ACHN (cell line): ENCODE results near the gene FAM120B.
A peak's percentile ranks its signal among the peaks of the same experiment; 100 is the strongest.
"Not testable (repeated sequence)": the region's sequence is repeated elsewhere in the genome, so short reads cannot be mapped to it uniquely, and the experiment has no call there.

Experiments
- DNase-seq: peaks from one replicate; pipeline ENCODE4 v3.0.0-alpha.2; 2015
- in situ Hi-C: cut with HindIII; loops from 2 replicates; pipeline ENCODE4 v1.10.0; 2017; ENCODE audit warnings: low sequenced_read_pairs, low pct_ligation_motif_present, low pct_unique_long_range_greater_than_20kb

FAM120B gene

DNA sequence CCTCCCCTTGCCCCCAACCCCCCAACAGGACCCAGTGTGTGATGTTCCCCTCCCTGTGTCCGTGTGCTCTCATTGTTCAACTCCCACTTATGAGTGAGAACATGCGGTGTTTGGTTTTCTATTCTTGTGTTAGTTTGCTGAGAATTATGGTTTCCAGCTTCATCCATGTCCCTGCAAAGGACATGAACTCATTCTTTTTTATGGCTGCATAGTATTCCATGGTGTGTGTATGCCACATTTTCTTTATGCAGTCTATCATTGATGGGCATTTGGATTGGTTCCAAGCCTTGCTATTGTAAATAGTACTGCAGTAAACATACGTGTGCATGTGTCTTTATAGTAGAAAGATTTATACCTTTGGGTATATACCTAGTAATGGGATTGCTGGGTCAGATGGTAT, 28.6 kb downstream of the FAM120B start:
- DNase-seq, in situ Hi-C loops: not testable (repeated sequence)

DNA sequence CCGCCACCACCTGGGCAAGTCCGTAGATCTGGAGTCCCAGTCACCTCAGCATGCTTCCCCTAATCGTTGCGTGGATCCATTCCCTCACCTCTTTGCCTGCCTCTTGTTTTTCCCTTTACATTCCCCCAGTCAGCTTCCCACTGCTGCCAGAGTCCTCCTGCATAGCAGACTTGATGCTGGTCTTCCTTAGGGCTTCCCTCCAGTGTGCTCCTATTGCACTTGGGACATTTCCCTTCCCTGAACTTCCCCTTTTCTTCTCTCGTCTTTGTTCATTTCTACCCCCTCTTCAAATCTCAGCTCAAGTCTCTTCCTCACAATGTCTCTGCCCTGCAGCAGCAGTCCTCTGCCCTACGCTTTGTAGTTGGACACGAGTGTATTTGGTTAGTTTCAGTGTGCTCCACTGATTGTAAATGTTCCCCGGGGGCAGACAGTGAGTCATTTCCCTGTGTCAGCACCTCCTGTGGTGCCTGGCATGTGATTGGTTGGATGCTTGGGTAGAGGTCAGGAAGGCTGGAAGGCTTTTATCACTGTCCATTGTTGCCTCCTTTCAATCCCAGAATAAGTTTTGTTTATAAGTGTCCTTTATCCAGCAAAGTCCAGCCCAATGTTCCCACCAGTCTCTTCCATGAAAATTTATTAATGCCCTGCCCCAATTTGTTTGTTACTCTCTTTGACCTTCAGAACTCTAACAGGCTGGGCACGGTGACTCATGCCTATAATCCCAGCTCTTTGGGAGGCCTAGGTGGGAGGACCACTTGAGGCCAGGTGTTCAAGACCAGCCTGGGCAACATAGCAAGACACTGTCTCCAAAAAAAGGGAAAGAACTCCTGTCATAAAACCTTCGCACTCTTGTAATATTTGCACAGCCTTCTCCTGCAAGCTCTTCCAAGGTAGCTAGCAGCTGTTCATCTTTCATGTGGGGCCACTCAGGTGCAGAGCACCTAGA, 38.3 kb downstream of the FAM120B start:
- in situ Hi-C loops: no loop called here
- DNase-seq: peak; percentile 63

DNA sequence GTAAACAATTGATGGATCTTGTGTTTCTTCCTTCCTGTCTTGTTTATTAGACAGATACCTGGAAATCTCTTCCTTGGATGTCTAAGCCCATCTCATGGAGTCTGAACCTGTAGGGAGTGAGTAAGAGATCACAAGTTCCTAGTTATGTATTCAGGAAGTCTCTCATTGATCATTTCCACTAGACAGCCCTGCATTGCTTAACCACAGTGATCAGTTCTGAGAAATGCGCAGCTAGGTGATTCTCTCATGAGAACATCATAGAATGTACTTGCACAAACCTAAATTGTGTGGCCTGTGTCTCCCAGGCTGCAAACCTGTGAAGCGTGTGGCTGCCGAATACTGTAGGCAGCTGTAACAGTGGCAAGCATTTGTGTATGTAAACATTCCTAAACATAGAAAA, 39.1 kb downstream of the FAM120B start:
- no peak for DNase-seq
- in situ Hi-C loops: no loop called here

DNA sequence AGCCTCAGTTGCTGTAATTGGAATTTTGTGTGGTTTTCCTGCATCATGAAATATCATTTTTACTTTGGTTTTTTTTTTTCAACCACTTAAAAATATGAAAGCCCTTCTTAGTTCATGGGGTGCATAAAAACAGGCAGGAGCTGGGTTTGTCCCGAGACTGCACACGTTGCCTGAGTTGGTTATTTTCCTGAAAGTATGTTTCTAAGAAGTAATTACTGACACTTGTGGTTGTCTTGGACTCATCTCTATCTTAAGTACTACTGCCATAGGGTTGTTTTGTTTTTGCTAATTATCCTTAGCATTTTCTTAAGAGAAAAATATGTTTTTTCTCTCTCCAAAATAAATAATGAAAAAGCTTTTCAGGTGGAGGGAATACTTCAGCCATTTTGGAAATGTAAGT, 40.1 kb downstream of the FAM120B start:
- DNase-seq: no peak
- in situ Hi-C loops: no loop called here

DNA sequence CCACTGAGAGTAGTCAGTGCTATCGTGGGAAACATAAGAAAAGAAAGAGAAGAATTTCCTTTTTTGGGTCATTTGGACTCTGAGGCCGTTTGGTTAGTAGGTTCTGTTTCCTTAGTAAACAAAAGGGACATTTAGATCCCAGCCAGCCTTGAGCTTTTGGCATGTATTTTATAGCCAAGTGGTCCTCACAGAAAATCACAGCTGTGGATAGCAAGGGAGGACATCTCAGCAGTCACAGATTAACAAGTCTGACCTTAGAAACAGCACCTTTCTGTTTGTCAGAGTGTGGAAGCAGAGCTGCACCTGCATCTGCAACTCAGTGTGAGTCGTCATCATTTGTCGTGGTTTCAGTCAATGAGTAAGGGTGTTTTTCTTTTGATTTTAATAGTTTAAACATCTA, 40.5 kb downstream of the FAM120B start:
- DNase-seq: peak; percentile 12
- in situ Hi-C loops: no loop called here

DNA sequence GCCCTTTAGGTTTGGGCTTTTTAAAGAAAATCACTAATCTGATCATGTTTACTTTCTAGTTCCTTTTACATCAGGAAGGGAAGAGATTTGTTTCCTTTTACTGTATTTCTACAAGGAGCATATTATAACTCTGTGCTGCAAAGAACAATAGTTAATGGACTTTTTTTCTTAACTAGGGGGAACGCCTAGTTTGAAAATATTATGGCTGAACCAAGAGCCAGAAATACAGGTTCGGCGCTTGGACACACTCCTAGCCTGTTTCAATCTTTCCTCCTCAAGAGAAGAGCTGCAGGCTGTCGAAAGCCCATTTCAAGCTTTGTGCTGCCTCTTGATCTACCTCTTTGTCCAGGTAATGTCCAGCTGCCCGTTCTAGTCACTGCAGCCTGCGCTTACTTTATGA, 41.4 kb downstream of the FAM120B start:
- in situ Hi-C loops: no loop called here

DNA sequence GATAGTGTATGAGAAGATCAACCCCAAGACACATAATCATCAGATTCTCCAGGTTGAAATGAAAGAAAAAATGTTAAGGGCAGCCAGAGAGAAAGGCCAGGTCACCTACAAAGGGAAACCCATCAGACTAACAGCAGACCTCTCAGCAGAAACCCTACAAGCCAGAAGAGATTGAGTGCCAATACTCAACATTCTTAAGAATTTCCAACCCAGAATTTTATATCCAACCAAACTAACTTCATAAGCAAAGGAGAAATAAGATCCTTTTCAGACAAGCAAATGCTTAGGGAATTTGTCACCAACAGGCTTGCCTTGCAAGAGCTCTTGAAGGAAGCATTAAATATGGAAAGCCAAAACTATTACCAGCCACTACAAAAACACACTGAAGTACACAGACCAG, 44.9 kb downstream of the FAM120B start:
- DNase-seq, in situ Hi-C loops: not testable (repeated sequence)

More for the DNA sequence above, 41.4 kb downstream of the FAM120B start:
- no peak for DNase-seq

DNA sequence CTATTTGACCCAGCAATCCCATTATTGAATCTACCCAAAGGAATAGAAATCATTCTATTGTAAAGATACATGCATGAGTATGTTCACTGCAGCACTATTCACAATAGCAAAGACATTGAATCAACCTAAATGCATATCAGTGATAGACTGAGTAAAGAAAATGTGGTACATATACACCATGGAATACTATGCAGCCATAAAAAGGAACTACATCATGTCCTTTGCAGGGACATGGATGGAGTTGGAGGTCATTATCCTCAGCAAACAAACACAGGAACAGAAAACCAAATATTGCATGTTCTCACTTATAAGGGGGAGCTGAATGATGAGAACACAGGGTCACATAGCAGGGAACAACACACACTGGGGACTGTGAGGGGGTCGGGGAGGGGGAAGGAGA, 48.6 kb downstream of the FAM120B start:
- in situ Hi-C loops, DNase-seq: not testable (repeated sequence)

DNA sequence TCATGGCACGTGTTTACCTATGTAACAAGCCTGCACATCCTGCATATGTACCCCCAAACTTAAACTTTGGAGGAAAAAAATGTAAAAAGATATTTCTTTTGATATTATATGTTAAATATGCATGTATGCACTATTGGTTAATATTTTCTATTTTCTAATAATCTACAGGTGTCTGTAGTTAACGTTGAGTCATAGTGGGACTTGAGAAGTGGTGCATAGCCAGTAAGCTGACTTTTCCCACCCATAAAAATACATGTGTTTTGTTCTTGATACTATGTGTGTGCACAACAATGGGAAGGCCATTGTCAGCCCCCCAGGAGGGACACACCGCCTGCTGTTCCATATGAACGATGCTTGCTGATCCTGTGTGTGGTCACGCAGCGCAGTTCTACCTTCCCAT, 49.1 kb downstream of the FAM120B start:
- in situ Hi-C loops: no loop called here

DNA sequence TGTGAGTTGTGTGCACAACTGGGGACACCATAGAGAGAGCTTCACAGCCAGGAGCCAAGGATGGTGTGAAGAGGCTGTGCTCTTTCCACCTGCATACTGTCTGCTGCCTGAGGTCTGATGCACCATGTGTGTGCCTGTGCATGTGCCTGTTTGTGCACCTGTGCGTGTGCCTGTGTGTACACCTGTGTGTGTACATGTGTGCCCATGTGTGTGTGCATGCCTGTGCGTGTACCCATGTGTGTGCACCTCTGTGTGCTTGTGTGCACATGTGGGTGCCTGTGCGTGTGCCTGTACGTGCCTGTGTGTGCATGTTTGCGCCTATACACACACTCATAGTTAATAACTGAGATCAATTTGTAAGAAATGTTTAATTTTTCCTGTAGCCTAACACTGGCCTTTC, 51.3 kb downstream of the FAM120B start:
- DNase-seq: no peak
- in situ Hi-C loops: no loop called here

More for the DNA sequence above, 49.1 kb downstream of the FAM120B start:
- DNase-seq: no peak

DNA sequence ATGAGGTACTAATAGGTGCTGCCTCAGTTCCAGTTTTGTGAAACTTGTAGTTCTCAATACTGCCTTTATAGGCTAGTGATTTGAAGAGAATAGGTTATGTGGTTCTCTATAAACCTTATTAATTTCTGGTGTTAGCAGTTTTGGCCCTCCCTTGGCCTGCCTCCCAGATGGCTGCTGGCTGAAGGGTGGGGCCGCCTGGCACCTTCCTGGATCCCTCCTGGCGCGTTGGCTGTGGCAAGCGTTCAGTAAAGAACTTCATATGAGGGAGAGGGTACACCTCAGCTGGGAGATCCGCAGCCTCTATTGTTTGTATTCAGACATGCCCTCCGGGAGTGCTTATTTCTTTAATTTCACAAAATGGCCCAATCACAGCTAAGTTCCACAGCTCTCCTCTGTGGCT, 51.9 kb downstream of the FAM120B start:
- in situ Hi-C loops: no loop called here
- DNase-seq: no peak

DNA sequence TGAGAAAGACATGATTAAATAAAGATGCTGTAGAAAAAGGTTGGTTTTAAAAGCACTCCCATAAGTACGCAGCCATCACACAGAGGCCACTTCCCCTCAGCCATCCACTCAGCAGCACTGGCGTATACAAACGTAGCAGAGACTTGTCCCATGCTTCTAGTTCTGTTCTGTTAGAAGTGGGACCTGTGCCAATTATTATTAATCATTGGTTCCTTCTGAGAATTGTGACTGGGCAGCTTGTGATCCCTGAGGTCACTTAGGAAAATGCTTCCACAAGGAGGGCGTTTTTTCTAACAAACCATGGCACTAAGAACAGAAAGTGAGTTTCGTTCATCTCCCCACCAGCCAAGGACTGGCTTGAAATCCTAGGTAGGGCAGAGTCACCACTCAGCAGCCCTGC, 53.9 kb downstream of the FAM120B start:
- DNase-seq: no peak
- in situ Hi-C loops: no loop called here

DNA sequence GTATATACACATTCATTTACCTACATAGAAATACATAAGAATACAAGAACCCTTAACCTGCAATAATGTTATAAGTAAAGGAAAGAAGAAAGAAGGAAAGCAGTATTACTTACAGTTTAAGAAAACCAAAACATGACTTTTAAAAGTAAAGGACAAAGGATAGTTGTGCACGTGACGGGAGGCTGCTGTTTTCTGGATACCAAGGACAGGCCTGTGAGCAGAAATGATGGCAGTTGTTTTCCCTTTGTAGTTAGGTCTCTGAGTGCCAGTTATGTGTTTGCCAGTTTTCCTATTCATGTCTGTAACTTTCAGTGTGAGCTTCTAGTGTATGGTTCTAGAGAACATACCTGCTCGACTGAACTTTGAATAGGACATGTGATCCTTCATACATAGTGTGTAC, 54.8 kb downstream of the FAM120B start:
- in situ Hi-C loops: no loop called here
- no peak for DNase-seq

DNA sequence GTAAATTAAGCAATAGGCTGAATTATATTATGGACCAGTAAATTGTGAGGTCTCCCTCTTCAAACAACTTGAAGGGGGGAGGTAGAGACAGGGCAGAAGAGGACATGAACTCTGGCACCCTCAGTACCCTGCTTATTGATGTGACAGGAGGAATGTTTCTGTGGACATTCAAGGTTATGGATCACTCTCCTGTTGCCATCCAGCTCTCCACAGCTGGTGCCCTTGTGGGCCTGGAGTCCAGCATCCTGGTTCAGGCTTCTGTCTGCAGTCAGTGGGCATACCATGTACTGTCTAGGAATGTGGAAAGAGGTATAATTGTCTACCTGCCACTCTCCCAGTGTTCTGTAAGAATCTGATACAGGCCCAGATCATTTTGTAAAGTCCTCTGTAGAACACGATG, 55.6 kb downstream of the FAM120B start:
- no peak for DNase-seq
- in situ Hi-C loops: no loop called here

DNA sequence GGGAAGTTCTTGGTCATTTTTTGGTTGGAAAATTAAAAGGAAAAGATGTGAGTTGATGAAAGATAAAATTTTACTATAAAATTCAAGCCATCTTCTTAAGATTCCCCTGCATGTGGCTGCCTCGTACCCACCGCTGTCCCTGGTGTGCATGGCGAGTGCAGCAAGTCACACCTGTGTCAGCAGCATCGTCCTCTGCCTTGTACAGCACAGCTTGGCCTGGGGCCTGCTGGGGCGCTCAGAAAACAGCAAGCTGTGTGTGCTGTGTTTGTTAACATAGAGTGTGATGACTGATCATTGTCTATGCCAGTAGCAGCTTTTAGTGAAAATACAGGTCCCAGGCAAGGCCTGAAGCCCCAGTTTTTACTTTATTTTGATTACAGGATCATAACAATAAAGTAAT, 56.7 kb downstream of the FAM120B start:
- no peak for DNase-seq
- in situ Hi-C loops: no loop called here

DNA sequence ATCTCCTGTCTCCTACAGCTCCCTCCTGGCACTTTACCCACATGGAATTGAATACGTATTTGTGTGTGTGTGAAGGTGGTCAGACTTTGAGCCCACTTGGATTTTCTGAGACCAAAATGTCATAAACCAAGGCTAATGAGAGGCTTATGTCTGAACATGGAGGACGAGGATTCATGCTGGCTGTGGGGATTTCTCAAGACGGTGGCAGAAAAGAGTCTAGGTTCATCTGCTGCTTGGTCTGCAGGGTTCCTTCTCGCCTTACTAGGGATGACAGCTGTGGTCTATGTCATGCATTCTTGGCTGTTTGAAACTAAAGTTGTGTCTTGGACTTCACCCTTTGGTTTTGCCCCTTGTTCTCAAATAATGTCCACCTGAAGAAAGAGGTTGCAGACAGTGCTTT, 58.6 kb downstream of the FAM120B start:
- in situ Hi-C loops: no loop called here

DNA sequence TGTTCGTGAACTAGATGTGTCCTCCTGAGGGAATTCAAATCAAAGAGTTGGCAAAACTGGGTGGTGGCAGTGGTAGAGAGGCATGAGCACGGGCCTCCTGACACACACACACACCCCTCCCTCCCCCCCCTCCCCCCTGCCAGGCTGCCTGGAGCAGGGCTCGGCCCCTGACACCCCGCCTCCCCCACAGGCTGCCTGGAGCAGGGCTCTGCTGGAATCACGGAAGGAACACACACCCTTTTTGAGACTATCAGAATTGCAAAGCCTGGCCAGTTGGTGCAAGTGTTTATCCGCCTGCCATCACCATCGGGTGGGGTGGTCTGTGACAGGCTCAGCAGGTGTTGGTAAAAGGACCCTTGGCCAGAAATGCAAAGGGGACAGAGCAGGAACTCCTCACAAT, 59.0 kb downstream of the FAM120B start:
- in situ Hi-C loops: no loop called here
- no peak for DNase-seq

More for the DNA sequence above, 58.6 kb downstream of the FAM120B start:
- DNase-seq: no peak

DNA sequence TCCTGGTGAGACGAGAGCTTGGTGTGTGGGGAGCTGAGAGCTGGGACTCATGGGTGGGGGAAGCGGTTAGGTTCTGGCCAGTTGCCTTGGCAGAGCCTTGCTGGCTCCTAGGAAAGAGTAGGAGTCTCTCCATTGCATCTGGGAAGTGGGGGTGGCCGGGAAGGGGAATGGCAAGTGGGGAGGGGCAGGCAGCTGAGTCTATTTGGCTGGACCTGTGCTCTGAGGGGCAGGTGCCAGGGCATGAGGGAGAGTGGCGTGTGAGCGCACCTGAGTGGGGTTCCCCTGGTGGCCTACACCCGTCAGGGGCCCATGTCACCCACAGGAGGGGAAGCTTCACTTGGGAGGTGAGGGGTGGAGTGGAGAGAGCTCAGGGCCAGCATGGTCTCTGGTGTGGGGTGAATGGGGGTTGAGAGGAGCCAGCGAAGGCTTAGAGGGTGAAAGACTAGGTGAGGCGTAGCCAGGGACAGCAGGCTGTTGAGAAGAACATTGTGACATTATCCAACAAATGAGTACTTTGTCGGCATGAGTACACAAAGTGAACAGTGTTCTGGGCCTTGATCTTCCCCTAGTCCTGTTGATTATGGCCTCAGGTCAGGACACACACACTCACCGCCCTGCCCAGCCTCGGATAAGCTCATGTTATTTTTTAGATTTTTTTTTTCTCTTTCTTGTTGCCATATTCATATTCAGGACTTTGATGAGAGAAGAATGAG, 59.8 kb downstream of the FAM120B start:
- DNase-seq: no peak
- in situ Hi-C loops: no loop called here

DNA sequence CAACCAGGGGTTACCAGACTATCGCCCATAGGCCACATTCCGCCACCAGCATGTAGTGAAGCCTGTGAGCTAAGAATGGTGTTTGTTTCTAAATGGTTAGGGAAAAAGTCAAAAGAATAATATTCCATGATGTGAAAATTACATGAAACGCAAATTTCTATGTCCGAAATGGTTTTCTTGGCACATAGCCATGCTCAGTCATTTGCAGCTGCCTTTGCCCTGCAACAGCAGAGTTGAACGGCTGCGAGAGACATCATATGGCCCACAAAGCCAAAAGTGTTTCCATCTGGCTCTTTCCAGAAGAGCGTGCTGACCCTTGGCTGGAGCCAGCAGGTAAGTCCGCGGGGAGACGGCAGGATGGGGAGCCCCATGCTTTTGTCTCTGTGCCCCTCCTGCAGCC, 60.7 kb downstream of the FAM120B start:
- DNase-seq: no peak
- in situ Hi-C loops: no loop called here

DNA sequence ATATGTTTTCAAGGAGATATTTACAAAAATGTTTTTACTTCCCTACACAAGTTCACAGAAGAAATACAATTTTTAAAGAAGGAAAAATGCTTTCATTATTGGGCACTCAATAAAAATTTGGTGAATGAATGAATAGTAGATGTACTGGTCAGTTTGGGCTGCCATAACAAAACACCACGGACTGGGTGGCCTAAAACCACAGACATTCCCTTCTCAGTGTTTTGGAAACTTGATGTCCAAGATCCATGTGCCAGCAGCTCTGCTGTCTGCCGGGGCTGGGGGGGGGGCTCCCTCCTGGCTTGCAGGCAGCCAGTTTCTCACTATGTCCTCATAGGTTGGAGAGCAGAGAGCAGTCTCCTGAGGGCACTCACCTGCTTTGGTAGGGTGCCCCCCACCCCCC, 62.0 kb downstream of the FAM120B start:
- DNase-seq: no peak
- in situ Hi-C loops: no loop called here
